DMS79 (cell line): ENCODE data around the gene TRIO.

Experiments used
- DNase-seq: peaks from one replicate; lab custom pipeline; 2025; lab: John Stamatoyannopoulos, UW

Gene TRIO

GRCh38 chr5:14209222-14209822 lies 66.2 kb downstream of the TRIO start:
- DNase-seq = no peak

- no peak for DNase-seq
These were observed 66.7 kb downstream of the TRIO start for GRCh38 chr5:14209836-14210235.

- DNase-seq = no peak
These were observed 67.6 kb downstream of the TRIO start for GRCh38 chr5:14210729-14211128.

GRCh38 chr5:14211818-14212803 lies 69.0 kb downstream of the TRIO start:
- DNase-seq = no peak

- no peak for DNase-seq
These were observed 69.7 kb downstream of the TRIO start for GRCh38 chr5:14212838-14213237.

GRCh38 chr5:14213253-14213652 lies 70.1 kb downstream of the TRIO start:
- no peak for DNase-seq

DNA sequence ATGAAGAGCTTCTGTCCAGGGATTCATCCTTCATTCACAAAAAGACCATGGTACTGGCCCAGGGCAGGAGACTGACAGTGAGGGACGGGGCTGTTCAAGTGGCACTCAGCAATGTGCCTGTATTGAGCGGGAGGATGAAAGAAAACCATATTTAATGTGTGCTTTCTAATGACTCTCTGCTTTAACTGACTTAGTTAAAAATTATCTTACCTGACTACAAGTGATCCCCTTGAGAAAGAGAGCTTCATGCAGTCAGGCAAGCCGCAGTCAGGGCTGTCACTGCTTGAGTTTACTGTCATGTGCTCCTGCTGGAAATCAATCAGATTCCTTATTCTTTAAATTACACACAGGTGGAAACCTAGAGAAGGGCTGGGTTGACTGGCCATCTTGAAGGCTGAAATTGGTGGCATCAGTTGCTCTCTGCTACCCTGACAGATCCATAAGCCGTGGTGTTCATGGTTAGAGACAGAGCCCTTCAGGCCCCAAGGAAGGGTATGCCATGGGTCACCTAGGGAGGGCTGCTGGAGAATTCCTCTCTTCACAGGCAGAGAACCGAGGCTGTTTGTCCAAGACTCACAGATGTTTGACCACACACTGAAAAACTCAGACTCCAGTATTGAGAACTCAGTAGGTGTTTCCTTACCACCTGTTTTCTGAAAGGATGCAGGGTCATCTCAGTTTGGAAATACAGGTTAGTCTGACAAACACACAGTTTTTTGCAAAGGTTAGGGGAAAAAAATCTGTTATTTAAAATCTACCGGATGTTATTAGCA lies 70.9 kb downstream of the TRIO start:
- no peak for DNase-seq

DNA sequence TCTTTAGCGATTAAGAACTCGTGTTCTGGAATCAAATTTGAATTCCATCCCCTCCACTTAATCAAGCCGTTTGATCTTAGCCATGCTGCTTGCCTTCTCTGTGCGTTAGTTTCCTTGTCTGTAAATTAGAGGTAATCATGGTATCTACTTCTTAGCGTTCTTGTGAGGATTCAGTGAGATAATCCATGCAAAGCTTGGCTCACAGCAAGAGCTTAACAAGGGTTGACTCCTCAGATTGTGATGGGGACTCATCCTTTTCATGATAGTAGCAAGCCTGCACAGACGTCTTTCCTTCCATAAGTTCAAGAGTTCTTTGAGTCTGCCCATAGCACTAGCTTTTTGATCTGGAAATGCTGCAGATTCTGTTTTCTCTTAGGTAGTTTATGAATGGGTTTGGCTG lies 72.8 kb downstream of the TRIO start:
- no peak for DNase-seq

DNA sequence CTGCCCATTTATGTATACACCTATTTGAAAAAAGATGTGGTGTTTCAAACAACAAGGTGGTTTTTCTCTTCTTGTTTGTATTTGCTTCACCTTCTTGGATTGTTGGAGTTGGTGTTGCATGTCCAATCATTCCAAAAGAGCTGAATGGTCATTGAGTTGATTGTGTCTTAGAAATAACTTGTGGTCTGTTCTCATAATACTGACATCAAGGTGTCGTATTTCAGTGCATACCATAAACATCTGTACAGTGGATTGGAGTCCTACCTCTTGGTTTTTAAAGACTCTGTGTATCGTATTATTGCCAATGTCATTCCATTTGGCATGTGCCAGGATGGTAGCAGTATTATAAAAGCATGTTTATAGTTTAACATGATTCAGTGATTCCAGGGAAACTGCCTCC lies 73.2 kb downstream of the TRIO start:
- no peak for DNase-seq

GRCh38 chr5:14216902-14217301 lies 73.8 kb downstream of the TRIO start:
- DNase-seq = no peak

GRCh38 chr5:14217587-14217986 lies 74.4 kb downstream of the TRIO start:
- no peak for DNase-seq

- DNase-seq = no peak
These were observed 74.9 kb downstream of the TRIO start for GRCh38 chr5:14218011-14218410.

DNA sequence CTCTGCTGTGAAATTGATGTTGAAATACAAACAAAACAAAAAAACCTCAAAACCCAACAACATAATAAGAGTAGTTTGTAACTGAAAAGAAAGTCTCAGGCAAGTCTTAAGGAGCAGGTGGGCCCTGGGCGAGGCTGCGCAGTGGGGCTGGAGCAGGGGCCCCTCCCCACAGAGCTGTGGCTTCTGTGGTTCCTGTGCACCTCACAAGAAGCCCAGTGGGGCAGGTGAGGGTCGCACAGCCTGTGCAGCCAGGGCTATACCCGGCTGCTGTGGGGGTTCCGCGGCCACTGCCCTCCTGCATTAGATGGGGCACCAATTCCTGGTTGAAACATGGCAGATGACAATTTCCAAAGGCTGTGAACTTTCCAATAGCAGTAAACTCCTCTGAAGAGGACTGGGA lies 75.3 kb downstream of the TRIO start:
- DNase-seq = no peak

DNA sequence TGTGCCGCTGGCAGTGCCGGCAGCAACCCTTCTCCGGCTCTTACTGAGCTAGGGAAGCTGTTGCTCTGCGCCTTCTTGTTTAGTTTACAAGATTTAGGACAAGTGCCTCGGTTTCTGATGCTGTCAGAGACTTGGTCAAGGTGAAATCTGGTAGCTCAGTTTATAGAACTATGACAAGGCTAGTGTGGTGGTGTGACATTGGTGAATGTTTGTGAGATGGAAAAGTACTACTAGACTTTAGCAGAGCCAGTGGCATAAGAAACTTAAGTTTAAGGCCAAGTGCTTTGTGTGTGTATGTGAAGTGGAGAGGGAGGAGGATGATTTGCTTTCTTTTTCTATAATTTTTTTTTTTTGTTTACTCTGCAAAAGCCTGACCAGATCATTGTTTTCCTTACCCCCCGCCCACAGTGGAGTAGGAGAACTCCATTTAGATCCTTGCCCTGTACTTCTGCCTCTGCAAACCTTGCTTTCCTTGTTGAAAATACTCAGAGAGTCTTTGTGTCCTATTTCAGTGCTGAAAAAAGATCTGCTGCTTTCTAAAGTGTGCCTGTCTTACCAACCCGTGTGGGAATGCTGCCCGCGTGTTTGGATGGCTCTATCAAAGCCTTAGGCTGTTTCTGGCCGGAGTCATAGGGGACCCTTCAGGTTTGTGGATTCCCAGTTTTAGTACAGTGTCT lies 75.9 kb downstream of the TRIO start:
- no peak for DNase-seq

GRCh38 chr5:14219800-14220512 lies 76.8 kb downstream of the TRIO start:
- DNase-seq = no peak

- DNase-seq = no peak
These were observed 77.5 kb downstream of the TRIO start for GRCh38 chr5:14220642-14221041.

DNA sequence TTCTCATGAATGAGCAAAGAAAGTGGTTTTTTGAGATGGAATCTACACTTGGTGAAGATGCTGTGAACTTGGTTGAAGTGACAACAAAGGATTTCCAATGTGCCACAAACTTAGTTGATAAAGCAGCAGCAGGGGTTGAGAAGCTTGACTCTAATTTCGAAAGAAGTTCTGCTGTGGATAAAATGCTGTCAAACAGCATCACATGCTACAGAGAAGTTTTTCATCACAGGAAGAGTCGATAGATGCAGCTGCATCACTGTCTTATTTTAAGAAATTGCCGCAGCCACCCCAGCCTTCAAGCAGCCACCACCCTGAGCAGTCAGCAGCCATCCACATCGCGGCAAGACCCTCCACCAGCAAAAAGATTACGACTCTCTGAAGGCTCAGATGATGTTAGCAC lies 78.6 kb downstream of the TRIO start:
- no peak for DNase-seq

DNA sequence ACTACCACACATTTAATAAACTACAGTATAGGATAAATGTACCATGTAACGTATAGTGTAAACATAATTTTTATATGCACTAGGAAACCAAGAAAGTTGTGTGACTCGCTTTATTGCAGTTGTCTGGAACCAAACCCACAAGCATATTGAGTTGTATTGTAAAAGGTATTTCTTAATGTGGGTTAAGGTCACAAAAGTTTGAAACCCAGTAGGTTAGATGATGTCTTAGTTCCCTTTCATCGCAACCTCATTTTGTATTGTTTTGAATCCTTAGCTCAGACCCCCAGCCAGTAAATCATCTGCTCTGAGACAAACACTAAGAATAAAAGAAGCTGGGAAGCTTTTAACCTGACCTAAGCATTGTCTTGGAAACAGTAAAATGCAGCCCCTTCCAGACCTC lies 79.1 kb downstream of the TRIO start:
- DNase-seq = no peak

DNA sequence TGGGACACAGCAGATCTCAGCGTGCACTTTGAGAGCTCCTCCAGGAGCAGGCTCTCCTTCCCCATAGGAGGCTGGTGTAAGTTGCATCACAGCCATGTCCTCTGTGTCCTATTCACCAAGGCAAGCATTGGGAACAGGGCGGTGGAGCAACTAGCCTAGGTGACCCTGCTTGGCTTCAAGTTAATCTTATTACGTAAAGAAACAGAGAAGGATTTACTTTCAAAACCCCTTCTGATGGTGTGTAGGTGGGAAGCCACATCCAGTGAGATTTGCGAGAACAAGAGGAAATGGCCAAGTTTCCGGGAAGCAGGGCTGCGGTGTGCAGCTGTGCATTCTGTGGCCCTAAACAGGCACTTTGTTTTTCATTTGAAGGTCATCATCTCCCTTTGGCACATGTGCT lies 80.2 kb downstream of the TRIO start:
- DNase-seq = no peak

DNA sequence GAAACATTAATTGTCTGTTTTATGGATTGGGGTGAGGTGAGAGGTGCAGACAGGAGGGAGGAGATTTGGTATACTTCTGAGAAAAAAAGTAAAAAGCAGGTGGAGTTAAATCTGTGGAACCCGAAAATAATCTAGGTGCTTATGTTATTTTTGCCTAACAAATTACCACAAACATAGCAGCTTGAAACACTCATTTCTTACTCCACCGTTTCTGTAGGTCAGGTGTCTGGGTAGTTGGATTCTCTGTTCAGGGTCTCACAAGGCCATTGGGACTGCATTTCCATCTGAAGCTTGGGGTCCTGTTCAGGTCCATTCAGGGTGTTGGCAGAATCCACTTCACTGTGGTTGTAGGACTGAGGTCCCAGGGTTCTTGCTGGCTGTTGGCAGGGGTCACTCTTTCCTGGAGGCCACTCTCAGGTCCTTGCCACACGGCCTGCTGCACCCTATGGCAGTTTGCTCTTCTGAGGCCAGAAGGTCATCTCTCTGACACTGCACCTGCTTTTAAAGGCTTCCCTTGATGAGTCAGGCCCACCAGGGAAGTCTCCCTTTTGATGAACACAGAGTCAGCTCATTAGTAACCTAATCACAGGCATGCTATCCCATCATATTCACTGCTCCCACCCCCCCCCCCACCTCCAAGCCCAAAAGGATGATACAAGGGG lies 82.2 kb downstream of the TRIO start:
- DNase-seq = no peak

DNA sequence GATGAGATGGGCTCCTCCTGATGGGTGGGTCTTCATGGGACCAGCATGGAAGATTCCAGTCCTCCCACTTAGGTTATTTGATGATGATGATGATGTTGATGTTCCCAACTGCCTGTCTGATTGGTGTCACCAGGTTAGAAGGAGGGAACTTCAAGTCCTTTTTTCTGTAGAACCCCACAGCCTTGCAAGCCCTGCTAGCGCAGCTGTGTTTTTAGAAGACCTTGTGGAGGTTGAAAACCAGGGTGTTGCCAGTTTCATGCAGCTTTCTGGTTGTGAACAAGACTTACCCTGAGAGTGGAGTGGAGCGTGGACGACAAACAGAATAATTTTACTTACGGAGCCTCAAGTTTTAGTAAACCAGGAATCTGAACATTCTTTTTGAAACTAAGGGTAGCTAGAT lies 83.0 kb downstream of the TRIO start:
- DNase-seq = no peak
